OCI-LY3 (cell line): ENCODE measurements around the gene CYFIP2.

Experiments
- H2AFZ ChIP-seq: fragments of 200-600, 300-600 bp; shearing (Covaris generic); 2 replicates; pipeline ENCODE4 v1.6.0; 2014; ENCODE audit warnings: antibody characterized with exemption, low read depth, low read length
- H3K27ac ChIP-seq: fragments of 200-600, 300-600 bp; sonication (generic); 2 replicates; pipeline ENCODE4 v1.5.1; 2014; ENCODE audit warnings: mild to moderate bottlenecking, low read length, moderate library complexity, mixed read lengths
- H3K27me3 ChIP-seq: fragments of 200-600, 300-600 bp; sonication (generic); 2 replicates; pipeline ENCODE4 v1.6.1; 2014; ENCODE audit warnings: low read depth, low read length, mixed read lengths
- H3K36me3 ChIP-seq: fragments of 200-600, 300-600 bp; sonication (generic); replicated peaks from 2 replicates; pipeline ENCODE3; 2014; ENCODE audit warnings: low read depth, low read length, mixed read lengths
- H3K4me1 ChIP-seq: fragments of 300-600, 200-600 bp; sonication (generic); 2 replicates; pipeline ENCODE4 v1.6.1; 2014; ENCODE audit warnings: low read length, mixed read lengths
- H3K4me2 ChIP-seq: fragments of 200-600, 300-600 bp; sonication (generic); 2 replicates; pipeline ENCODE4 v1.6.1; 2014; ENCODE audit warnings: low read length, mixed read lengths
- H3K4me3 ChIP-seq: fragments of 300-600, 200-600 bp; sonication (generic); 2 replicates; pipeline ENCODE4 v1.5.1; 2014; ENCODE audit warnings: antibody characterized with exemption, mild to moderate bottlenecking, low read length, moderate library complexity
- H3K79me2 ChIP-seq: fragments of 300-600, 200-600 bp; shearing (Covaris generic); 2 replicates; pipeline ENCODE4 v1.6.1; 2014; ENCODE audit warnings: mild to moderate bottlenecking, low read length, mixed read lengths
- H3K9ac ChIP-seq: fragments of 300-600, 200-600 bp; shearing (Covaris generic); 2 replicates; pipeline ENCODE4 v1.6.0; 2014; ENCODE audit warnings: mild to moderate bottlenecking, low read length, moderate library complexity
- H3K9me3 ChIP-seq: fragments of 200-600, 300-600 bp; shearing (Covaris generic); 2 replicates; pipeline ENCODE4 v1.6.1; 2014; ENCODE audit warnings: low read length, mixed read lengths; ENCODE audit not compliant: insufficient read depth
- H4K20me1 ChIP-seq: fragments of 200-600, 300-600 bp; sonication (generic); 2 replicates; pipeline ENCODE4 v1.6.1; 2016; ENCODE audit warnings: low read length, mixed read lengths; ENCODE audit not compliant: insufficient read depth
- EZH2phosphoT487 ChIP-seq: fragments of 200-600 bp; shearing (Covaris generic); IDR thresholded peaks from 2 replicates; pipeline ENCODE4 v1.6.1; 2018; ENCODE audit warnings: antibody characterized with exemption, mixed run types, low read depth
- TF ChIP-seq, protein P1 (sequence below): fragments of 200-600, 300-600 bp; sonication (generic); IDR thresholded peaks from 2 replicates; pipeline ENCODE4 v1.5.1; 2014; ENCODE audit warnings: antibody characterized with exemption, low read length, low read depth

The CYFIP2 gene

GRCh38 chr5:157278319-157279037 is 12.6 kb downstream of the CYFIP2 start:
- peaks cover 7% of the 10 kb centered on the region; the same call in 1 of the 2 replicates for H4K20me1 ChIP-seq

GRCh38 chr5:157279605-157280239 is 13.8 kb downstream of the CYFIP2 start:
- Histone ChIP-seq H2AFZ (no peak overlapping the region), H4K20me1 (peaks cover 10% of the 10 kb centered on the region; the same call in 1 of the 2 replicates), H3K4me2 (no peak overlapping the region), H3K27me3 (no peaks in the 10 kb centered on the region), H3K79me2 (peaks cover 77% of the 10 kb centered on the region), H3K9me3 (no peaks in the 10 kb centered on the region), H3K9ac (no peak overlapping the region), H3K36me3 (no peaks in the 10 kb centered on the region), H3K27ac (no peak overlapping the region), H3K4me3 (no peak overlapping the region), H3K4me1 (peaks cover 42% of the 10 kb centered on the region)
- TF ChIP-seq EZH2phosphoT487 = no peak
- TF ChIP-seq, protein P1, sequence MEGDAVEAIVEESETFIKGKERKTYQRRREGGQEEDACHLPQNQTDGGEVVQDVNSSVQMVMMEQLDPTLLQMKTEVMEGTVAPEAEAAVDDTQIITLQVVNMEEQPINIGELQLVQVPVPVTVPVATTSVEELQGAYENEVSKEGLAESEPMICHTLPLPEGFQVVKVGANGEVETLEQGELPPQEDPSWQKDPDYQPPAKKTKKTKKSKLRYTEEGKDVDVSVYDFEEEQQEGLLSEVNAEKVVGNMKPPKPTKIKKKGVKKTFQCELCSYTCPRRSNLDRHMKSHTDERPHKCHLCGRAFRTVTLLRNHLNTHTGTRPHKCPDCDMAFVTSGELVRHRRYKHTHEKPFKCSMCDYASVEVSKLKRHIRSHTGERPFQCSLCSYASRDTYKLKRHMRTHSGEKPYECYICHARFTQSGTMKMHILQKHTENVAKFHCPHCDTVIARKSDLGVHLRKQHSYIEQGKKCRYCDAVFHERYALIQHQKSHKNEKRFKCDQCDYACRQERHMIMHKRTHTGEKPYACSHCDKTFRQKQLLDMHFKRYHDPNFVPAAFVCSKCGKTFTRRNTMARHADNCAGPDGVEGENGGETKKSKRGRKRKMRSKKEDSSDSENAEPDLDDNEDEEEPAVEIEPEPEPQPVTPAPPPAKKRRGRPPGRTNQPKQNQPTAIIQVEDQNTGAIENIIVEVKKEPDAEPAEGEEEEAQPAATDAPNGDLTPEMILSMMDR = no peak

More at GRCh38 chr5:157278319-157279037, 12.6 kb downstream of the CYFIP2 start:
- H2AFZ ChIP-seq = no peak overlapping the region
- H3K27ac ChIP-seq = no peak overlapping the region
- TF ChIP-seq EZH2phosphoT487 = no peak
- TF ChIP-seq, protein P1 = no peak
- no peaks in the 10 kb centered on the region for H3K36me3 ChIP-seq
- no peaks in the 10 kb centered on the region for H3K9me3 ChIP-seq
- H3K9ac ChIP-seq = no peak overlapping the region
- H3K4me3 ChIP-seq = no peak overlapping the region
- no peak overlapping the region for H3K4me2 ChIP-seq
- H3K4me1 ChIP-seq = peaks cover 39% of the 10 kb centered on the region
- peaks cover 78% of the 10 kb centered on the region for H3K79me2 ChIP-seq
- H3K27me3 ChIP-seq = no peaks in the 10 kb centered on the region

GRCh38 chr5:157280927-157281326 is 15.0 kb downstream of the CYFIP2 start:
- H4K20me1 ChIP-seq = peaks cover 10% of the 10 kb centered on the region; the same call in 1 of the 2 replicates
- no peak for TF ChIP-seq EZH2phosphoT487
- TF ChIP-seq, protein P1 = no peak
- no peak overlapping the region for H3K27ac ChIP-seq
- no peaks in the 10 kb centered on the region for H3K9me3 ChIP-seq
- no peak overlapping the region for H2AFZ ChIP-seq
- peaks cover 74% of the 10 kb centered on the region for H3K79me2 ChIP-seq
- no peaks in the 10 kb centered on the region for H3K27me3 ChIP-seq
- H3K4me3 ChIP-seq = no peak overlapping the region
- H3K9ac ChIP-seq = no peak overlapping the region
- H3K36me3 ChIP-seq = peaks cover 5% of the 10 kb centered on the region
- H3K4me1 ChIP-seq = peaks cover 38% of the 10 kb centered on the region
- H3K4me2 ChIP-seq = no peak overlapping the region

DNA sequence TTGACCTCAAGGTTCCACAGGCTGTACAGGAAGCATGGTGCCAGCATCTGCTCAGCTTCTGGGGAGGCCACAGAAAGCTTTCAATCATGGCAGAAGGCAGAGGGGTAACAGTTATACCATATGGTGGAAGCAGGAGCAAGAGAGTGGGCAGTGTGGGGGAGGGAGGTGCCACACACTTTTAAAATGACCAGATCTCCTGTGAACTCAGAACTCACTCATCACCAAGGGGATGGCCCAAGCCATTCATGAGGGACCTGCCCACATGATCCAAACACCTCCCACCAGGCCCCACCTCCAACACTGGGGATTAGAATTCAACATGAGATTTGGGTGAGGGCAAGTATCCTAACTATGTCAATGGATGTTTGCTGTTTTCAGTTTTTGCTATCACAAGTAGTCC is 16.2 kb downstream of the CYFIP2 start:
- Histone ChIP-seq H3K27ac (no peak overlapping the region), H3K36me3 (peaks cover 10% of the 10 kb centered on the region), H3K9ac (no peak overlapping the region), H4K20me1 (peaks cover 10% of the 10 kb centered on the region; the same call in 1 of the 2 replicates), H3K27me3 (no peaks in the 10 kb centered on the region), H3K79me2 (peaks cover 63% of the 10 kb centered on the region), H2AFZ (no peak overlapping the region), H3K9me3 (no peaks in the 10 kb centered on the region), H3K4me1 (peaks cover 38% of the 10 kb centered on the region), H3K4me3 (no peak overlapping the region), H3K4me2 (no peak overlapping the region)
- TF ChIP-seq, protein P1 = no peak
- TF ChIP-seq EZH2phosphoT487 = no peak
